T-helper 2 cell (primary cell): Measurements from ENCODE around the gene ADARB2.

Experiments
- DNase-seq, 5 experiments: peaks; one replicate each; pipeline versions ENCODE4 v3.0.0 to v3.0.0-alpha.2; 2012 to 2022

Gene ADARB2

GRCh38 chr10:1581189-1581588, 156.1 kb downstream of the ADARB2 start:
- no peak for DNase-seq

- no peak for DNase-seq
These were observed 157.7 kb downstream of the ADARB2 start for GRCh38 chr10:1579671-1580070.

GRCh38 chr10:1579141-1579491, 158.2 kb downstream of the ADARB2 start:
- DNase-seq: no peak

- DNase-seq: no peak
These were observed 158.8 kb downstream of the ADARB2 start for GRCh38 chr10:1578392-1579140.

- no peak for DNase-seq
These were observed 159.4 kb downstream of the ADARB2 start for GRCh38 chr10:1577945-1578344.

GRCh38 chr10:1577373-1577770, 160.0 kb downstream of the ADARB2 start:
- DNase-seq: no peak

- no peak for DNase-seq
These were observed 160.6 kb downstream of the ADARB2 start for GRCh38 chr10:1576467-1577372.

- no peak for DNase-seq
These were observed 161.7 kb downstream of the ADARB2 start for GRCh38 chr10:1575481-1576244.

- DNase-seq: no peak
These were observed 162.6 kb downstream of the ADARB2 start for GRCh38 chr10:1574719-1575118.

GRCh38 chr10:1573981-1574380, 163.3 kb downstream of the ADARB2 start:
- no peak for DNase-seq

- no peak for DNase-seq
These were observed 163.9 kb downstream of the ADARB2 start for GRCh38 chr10:1573334-1573969.

- DNase-seq: no peak
These were observed 164.6 kb downstream of the ADARB2 start for GRCh38 chr10:1572519-1573333.

- no peak for DNase-seq
These were observed 165.6 kb downstream of the ADARB2 start for GRCh38 chr10:1571587-1572237.

- DNase-seq: no peak
These were observed 166.8 kb downstream of the ADARB2 start for GRCh38 chr10:1570416-1571051.

GRCh38 chr10:1569208-1569607, 168.1 kb downstream of the ADARB2 start:
- no peak for DNase-seq

- no peak for DNase-seq
These were observed 169.4 kb downstream of the ADARB2 start for GRCh38 chr10:1567742-1568495.

- DNase-seq: no peak
These were observed 170.2 kb downstream of the ADARB2 start for GRCh38 chr10:1567152-1567551.

- DNase-seq: no peak
These were observed 172.5 kb downstream of the ADARB2 start for GRCh38 chr10:1564791-1565190.

- DNase-seq: no peak
These were observed 174.3 kb downstream of the ADARB2 start for GRCh38 chr10:1563028-1563427.

- no peak for DNase-seq
These were observed 175.5 kb downstream of the ADARB2 start for GRCh38 chr10:1561731-1562337.
